Right cardiac atrium (tissue), 5 donors: ENCODE measurements around the gene MRPL2. TPM values are rescaled to one million over a fixed set of nuclear protein-coding genes. Genes with fewer than 3 reads are reported as not detected.

Source experiments
- ATAC-seq, 2 donors: fragments of 200-7000 bp; cut with Tn5 transposase; one replicate each; pipeline versions ENCODE4 v1.8.0 to v1.9.1; 2020; ENCODE audit warnings: moderate library complexity in 2 of 2, mild to moderate bottlenecking in 1 of 2
- DNase-seq, 3 donors: peaks; one replicate each; pipeline ENCODE4 v3.0.0-alpha.2; 2020
- H3K27ac ChIP-seq: one replicate; pipeline ENCODE4 v1.5.1; 2013; ENCODE audit warnings: mild to moderate bottlenecking, low read length, control low read depth, moderate library complexity
- H3K27me3 ChIP-seq: one replicate; pipeline ENCODE4 v1.6.1; 2013; ENCODE audit not compliant: control insufficient read depth, insufficient read depth
- H3K4me1 ChIP-seq: one replicate; pipeline ENCODE4 v1.6.1; 2013; ENCODE audit warnings: low read length; ENCODE audit not compliant: control insufficient read depth, insufficient read depth
- H3K4me3 ChIP-seq: one replicate; pipeline ENCODE4 v1.5.1; 2013; ENCODE audit warnings: low read length, control low read depth
- H3K9me3 ChIP-seq: one replicate; pipeline ENCODE4 v1.6.1; 2013; ENCODE audit warnings: low read length; ENCODE audit not compliant: control insufficient read depth
- WGBS: extraction: QIAGEN DNeasy Blood & Tissue Kit; methylation state at CpG from one replicate; pipeline ENCODE4 v1.1.7; 2013; 5-methylcytosine and 5-hydroxymethylcytosine counted together
- intact Hi-C, 4 donors: fragments of 100-400 bp; cut with DNase I; formaldehyde crosslinking; loops; one replicate each; pipeline versions ENCODE4 v1.11.0 to v1.14.0; 2022 to 2023
- polyA plus RNA-seq: library from polyadenylated mRNA; stranded (reverse); fragments of 200-250 nt; gene quantifications from one replicate; pipeline ENCODE4 v1.2.3, GENCODE V29; 2013
- total RNA-seq, 4 donors: library from RNA; stranded (reverse); fragmentation: NEBNext Ultra II Directional; extraction: Animal tissue kit (Norgen Biotek cat#: 25700); gene quantifications; one replicate each; pipeline ENCODE4 v1.2.1, GENCODE V29; 2021
- donor health status: healthy with polysubstance abuse.
- donor health status: DM: no; HTN: yes; CAD: no.
- donor health status: DM: no; HTN: no; CAD: no.
- donor health status: DM: no; HTN: yes; CAD: no; lungs with severe emphysema.
- donor health status: DM: yes; HTN: yes; CAD: no.

Gene MRPL2
- total and polyA plus RNA-seq, 5 donors, result 83.2 to 94.2 (median 92.3) TPM

DNA sequence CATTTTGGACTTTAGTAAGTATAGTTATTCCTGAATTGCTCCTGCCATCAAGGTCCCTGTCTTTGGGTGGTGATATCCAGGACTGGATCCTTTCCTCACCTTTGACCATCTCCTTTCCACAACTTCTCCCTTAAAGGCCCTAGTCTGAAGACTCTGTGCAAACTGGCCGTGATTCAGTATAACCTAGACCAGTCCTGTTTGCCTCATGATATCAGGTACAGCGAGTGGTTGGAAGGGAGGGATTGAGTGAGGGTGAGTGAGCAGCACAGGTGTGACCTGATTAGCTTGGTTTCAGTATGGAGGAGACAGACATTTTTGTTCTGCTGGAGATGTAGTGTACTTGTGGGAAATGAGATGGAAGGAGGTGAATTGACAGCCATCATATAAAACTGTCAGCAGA is 40.1 kb downstream of the MRPL2 start:
- intact Hi-C loops, result loop anchor here in 1 of 4 donors (5.0 kb wide), 1 partner anchor 33 kb away; the partner anchor contains the start of gene CUL7
- Histone ChIP-seq H3K4me1 (peaks cover 3% of the 10 kb centered on the region), H3K4me3 (no peak overlapping the region), H3K27ac (no peak overlapping the region), H3K9me3 (no peaks in the 10 kb centered on the region), H3K27me3 (no peaks in the 10 kb centered on the region)
- 91% methylated on average over 2 of the region's 2 CpGs for WGBS
- ATAC-seq, result no peak
- no peak for DNase-seq

- H3K4me1 ChIP-seq, result peaks cover 6% of the 10 kb centered on the region
- DNase-seq, result peak in 2 of 3 donors; percentile 71 to 72
Observed at GRCh38 chr6:43016943-43017334, 42.3 kb downstream of the MRPL2 start.

GRCh38 chr6:43016176-43016942 is 42.9 kb downstream of the MRPL2 start:
- DNase-seq, result peak in 1 of 3 donors; percentile 25
- H3K27me3 ChIP-seq, result no peaks in the 10 kb centered on the region
- peaks cover 6% of the 10 kb centered on the region for H3K4me1 ChIP-seq
- no peaks in the 10 kb centered on the region for H3K9me3 ChIP-seq
- WGBS, result 63% methylated on average over 7 of the region's 7 CpGs
- peak overlapping the region; percentile 46 for H3K27ac ChIP-seq
- intact Hi-C loops, result loop anchor here in 1 of 4 donors (5.0 kb wide), 1 partner anchor 36 kb away; the partner anchor contains the start of gene CUL7
- ATAC-seq, result no peak
- H3K4me3 ChIP-seq, result no peak overlapping the region

More at GRCh38 chr6:43016943-43017334, 42.3 kb downstream of the MRPL2 start:
- 69% methylated on average over 12 of the region's 12 CpGs for WGBS
- no peak overlapping the region for H3K4me3 ChIP-seq
- H3K9me3 ChIP-seq, result no peaks in the 10 kb centered on the region
- peak overlapping the region; percentile 46 for H3K27ac ChIP-seq
- intact Hi-C loops, result loop anchor here in 1 of 4 donors (5.0 kb wide), 1 partner anchor 35 kb away; the partner anchor contains the start of gene CUL7
- no peaks in the 10 kb centered on the region for H3K27me3 ChIP-seq
- no peak for ATAC-seq

- Histone ChIP-seq H3K27ac (peak overlapping the region; percentile 28), H3K9me3 (no peaks in the 10 kb centered on the region), H3K4me1 (peaks cover 3% of the 10 kb centered on the region), H3K4me3 (peak overlapping the region; percentile 49), H3K27me3 (no peaks in the 10 kb centered on the region)
- ATAC-seq (no peak), DNase-seq (no peak)
- WGBS, result under 1% methylated on average over 7 of the region's 7 CpGs
- intact Hi-C loops, result loop anchor here in 2 of 4 donors (5.0 kb wide), 2 partner anchors 38 to 128 kb away; partner anchors contain the start of gene CUL7 (in 1 of the 2)
Observed at GRCh38 chr6:43014434-43014909, 44.8 kb downstream of the MRPL2 start.

- ATAC-seq (peak; percentile 96 to 97), DNase-seq (peak; percentile 99)
- Histone ChIP-seq H3K9me3 (no peaks in the 10 kb centered on the region), H3K4me1 (peaks cover 3% of the 10 kb centered on the region), H3K27me3 (no peaks in the 10 kb centered on the region), H3K4me3 (peak within 1 kb of the TSS; percentile 78), H3K27ac (peak within 1 kb of the TSS; percentile 59)
- under 1% methylated on average over 51 of the region's 51 CpGs for WGBS
- intact Hi-C loops, result loop anchor here in 2 of 4 donors (5.0 kb wide), 2 partner anchors 38 to 128 kb away; partner anchors contain the start of gene CUL7 (in 1 of the 2)
Observed at GRCh38 chr6:43013843-43014433, 45.3 kb downstream of the MRPL2 start, which contains the start of the genes KLHDC3 and MEA1. Gene KLHDC3, plus strand, starts transcription at chr6:43014249. Its CDS starts 2,944 bp downstream, at chr6:43017193. Gene MEA1, minus strand, starts transcription at chr6:43013946. Its CDS starts 133 bp downstream, at chr6:43013813.

DNA sequence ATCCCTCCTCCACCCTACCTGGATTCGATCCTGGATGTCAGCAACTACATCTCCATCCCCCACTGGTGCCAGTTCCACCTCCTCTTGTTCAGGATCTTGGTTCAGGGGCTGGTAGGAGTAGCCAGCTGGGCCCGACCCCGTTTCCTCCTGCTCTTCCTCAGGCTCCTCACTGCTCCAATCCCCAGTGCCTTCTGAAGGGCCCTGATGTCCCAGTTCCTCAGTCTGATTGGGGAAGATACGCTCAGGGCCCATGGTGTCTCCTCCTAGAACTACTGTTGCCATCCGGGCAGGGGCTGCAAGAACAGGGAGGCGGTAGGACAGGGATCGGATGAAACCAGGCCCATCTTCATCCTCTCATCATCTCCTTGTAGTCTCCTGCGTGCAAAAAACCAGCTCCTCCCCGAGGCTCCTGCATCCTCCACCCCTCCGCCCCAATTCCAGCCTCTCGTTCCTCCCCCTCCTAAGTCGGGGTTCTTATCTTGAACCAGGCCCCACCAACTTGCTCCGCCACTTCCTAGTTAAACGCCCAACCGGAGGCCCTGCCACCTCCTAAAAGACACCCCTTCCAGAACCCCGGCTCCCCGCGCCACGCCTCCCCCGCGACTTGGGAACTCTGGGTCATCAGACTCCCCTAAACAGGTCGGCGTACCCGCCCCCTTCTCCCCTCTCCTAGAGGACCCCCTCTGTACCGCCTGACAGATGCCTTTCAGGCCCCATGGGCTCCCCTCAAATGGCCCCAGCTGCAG is 46.0 kb downstream of the MRPL2 start:
- intact Hi-C loops, result loop anchor here in 2 of 4 donors (5.0 kb wide), 2 partner anchors 39 to 129 kb away; partner anchors contain the start of gene CUL7 (in 1 of the 2)
- H3K27me3 ChIP-seq, result no peaks in the 10 kb centered on the region
- no peak for DNase-seq
- H3K27ac ChIP-seq, result peak overlapping the region; percentile 59
- no peaks in the 10 kb centered on the region for H3K9me3 ChIP-seq
- peak overlapping the region; percentile 78 for H3K4me3 ChIP-seq
- peaks cover 3% of the 10 kb centered on the region for H3K4me1 ChIP-seq
- ATAC-seq, result peak in 1 of 2 donors; percentile 49
- WGBS, result 3% methylated on average over 25 of the region's 25 CpGs

GRCh38 chr6:43012364-43012763 is 46.9 kb downstream of the MRPL2 start:
- H3K4me3 ChIP-seq, result no peak overlapping the region
- H3K9me3 ChIP-seq, result no peaks in the 10 kb centered on the region
- DNase-seq (no peak), ATAC-seq (no peak)
- no peaks in the 10 kb centered on the region for H3K27me3 ChIP-seq
- H3K4me1 ChIP-seq, result peaks cover 3% of the 10 kb centered on the region
- 72% methylated on average over 6 of the region's 6 CpGs for WGBS
- no peak overlapping the region for H3K27ac ChIP-seq
- intact Hi-C loops, result loop anchor here in 2 of 4 donors (5.0 kb wide), 2 partner anchors 40 to 130 kb away; partner anchors contain the start of gene CUL7 (in 1 of the 2)

DNA sequence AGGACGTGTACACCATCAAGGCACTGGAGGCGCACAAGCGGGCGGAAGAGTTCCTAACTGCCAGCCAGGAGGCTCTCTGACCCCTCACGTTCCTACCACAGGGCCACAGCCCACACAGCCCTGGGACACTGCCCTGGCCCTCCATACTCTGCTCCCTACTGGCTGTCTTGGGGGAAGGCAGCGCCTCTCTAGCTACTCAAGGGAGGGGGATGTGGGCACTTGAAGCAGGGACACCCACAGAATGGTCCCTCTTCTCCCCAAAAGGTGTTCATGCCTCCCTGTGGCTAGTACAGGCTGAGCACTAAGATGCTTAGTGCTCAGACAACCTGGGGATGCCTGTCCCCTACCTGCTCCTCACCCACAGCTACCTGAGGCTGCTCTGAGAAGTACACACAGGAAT is 48.0 kb downstream of the MRPL2 start:
- intact Hi-C loops, result loop anchor here in 2 of 4 donors (5.0 kb wide), 2 partner anchors 41 to 131 kb away; partner anchors contain the start of gene CUL7 (in 1 of the 2)

DNA sequence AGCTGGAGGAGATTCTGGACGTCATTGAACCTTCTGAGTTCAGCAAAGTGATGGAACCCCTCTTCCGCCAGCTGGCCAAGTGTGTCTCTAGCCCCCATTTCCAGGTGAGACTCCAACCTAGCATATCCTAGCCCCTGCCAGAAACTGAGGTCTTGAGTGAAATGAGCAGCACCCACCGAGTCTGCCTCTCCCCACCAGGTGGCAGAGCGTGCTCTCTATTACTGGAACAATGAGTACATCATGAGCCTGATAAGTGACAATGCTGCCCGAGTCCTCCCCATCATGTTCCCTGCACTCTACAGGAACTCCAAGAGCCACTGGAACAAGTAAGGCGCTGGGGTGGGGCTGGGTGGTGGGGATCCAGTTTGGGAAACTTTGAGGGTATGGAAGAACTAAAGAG is 50.1 kb downstream of the MRPL2 start:
- WGBS, result 58% methylated on average over 6 of the region's 6 CpGs
- Histone ChIP-seq H3K4me1 (peaks cover 3% of the 10 kb centered on the region), H3K4me3 (no peak overlapping the region), H3K27me3 (no peaks in the 10 kb centered on the region), H3K9me3 (no peaks in the 10 kb centered on the region), H3K27ac (peak overlapping the region; percentile 43)
- ATAC-seq, result no peak
- intact Hi-C loops, result loop anchor here in 3 of 4 donors (2.0 to 10.0 kb wide), 2 partner anchors 136 kb away; no protein-coding TSS in a partner anchor
- DNase-seq, result peak; percentile 41 to 76 (median 73)

More for the DNA sequence above, 48.0 kb downstream of the MRPL2 start:
- no peaks in the 10 kb centered on the region for H3K27me3 ChIP-seq
- H3K4me1 ChIP-seq, result peaks cover 3% of the 10 kb centered on the region
- H3K9me3 ChIP-seq, result no peaks in the 10 kb centered on the region
- 76% methylated on average over 6 of the region's 6 CpGs for WGBS
- DNase-seq (no peak), ATAC-seq (no peak)
- no peak overlapping the region for H3K4me3 ChIP-seq
- H3K27ac ChIP-seq, result no peak overlapping the region

DNA sequence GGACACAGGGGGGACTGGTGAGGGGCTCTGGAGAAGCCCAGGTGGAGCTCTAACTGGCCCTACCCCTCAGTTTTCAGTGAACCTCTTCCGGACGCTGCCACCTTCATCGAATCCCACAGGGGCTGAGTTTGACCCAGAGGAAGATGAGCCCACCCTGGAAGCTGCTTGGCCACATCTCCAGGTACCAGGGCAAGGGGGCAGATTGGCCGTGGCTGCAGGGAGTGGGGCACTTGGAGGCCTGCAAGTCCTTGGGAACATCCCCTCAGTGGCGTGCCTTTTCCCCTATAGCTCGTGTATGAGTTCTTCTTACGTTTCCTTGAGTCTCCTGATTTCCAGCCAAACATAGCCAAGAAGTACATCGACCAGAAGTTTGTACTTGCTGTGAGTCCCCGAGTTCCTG is 52.1 kb downstream of the MRPL2 start:
- Histone ChIP-seq H3K4me1 (no peaks in the 10 kb centered on the region), H3K27ac (no peak overlapping the region), H3K27me3 (no peaks in the 10 kb centered on the region), H3K9me3 (no peaks in the 10 kb centered on the region), H3K4me3 (no peak overlapping the region)
- 91% methylated on average over 9 of the region's 9 CpGs for WGBS
- DNase-seq (no peak), ATAC-seq (no peak)
- intact Hi-C loops, result loop anchor here in 2 of 4 donors (10.0 kb wide), 1 partner anchor 138 kb away; no protein-coding TSS in a partner anchor
